Stimulated activated CD8-positive, alpha-beta memory T cell treated with anti-CD3 and anti-CD28 coated beads, Interleukin-4, amount 100 ng/mL, for 4 hours (primary cell): Measurements from ENCODE around the gene EARS2.
"Not testable (repeated sequence)": the region's sequence is repeated elsewhere in the genome, so short reads cannot be mapped to it uniquely, and the experiment has no call there.

ENCODE experiments used
- DNase-seq, 2 donors: peaks; one replicate each; pipeline ENCODE4 v3.0.0-alpha.2; 2020; ENCODE audit warnings: low read depth in 2 of 2, low spot score in 1 of 2

EARS2 gene

GRCh38 chr16:23556881-23557778 is at the start of gene EARS2, which contains the start of gene UBFD1:
Gene EARS2 (minus strand): TSS chr16:23557350. CDS start chr16:23557343, 7 bp downstream.
Gene UBFD1 (plus strand): TSS chr16:23557727. CDS start chr16:23557743, 16 bp downstream.
- peak; percentile 94 to 97 for DNase-seq

DNA sequence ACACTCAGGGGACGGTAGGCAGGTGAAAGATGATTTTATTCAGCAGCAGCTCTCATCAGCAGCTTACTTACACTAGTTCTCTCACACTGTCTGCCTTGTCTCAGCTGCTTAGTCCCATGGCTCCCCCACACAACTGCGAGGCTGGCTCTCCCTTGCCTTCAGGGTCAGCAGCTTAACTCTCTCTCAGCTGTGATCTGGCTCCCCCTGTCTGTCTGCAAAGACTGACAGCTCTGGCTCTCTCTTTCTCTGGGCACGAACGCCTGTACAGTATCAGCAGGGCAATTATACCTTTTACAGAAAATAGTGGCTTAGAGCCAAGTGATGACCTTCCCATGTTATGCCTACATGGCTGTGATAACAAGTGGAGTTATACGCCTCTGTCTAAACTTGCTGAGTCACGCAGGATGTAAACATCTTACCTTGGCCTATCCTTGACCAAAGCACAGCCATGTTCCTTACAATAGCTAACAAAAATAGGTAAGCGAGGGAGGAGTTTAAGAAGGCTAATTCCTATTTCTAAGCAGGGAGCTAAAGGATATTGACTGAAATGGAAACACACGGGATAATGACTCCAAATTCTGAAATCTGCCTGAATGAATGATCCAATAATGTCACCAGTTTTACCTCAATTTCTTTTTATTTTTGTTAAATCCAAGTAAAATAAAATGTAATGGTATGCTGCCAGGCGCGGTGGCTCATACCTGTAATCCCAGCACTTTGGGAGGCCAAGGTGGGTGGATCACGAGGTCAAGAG is 40.0 kb upstream of the EARS2 start:
- no peak for DNase-seq

DNA sequence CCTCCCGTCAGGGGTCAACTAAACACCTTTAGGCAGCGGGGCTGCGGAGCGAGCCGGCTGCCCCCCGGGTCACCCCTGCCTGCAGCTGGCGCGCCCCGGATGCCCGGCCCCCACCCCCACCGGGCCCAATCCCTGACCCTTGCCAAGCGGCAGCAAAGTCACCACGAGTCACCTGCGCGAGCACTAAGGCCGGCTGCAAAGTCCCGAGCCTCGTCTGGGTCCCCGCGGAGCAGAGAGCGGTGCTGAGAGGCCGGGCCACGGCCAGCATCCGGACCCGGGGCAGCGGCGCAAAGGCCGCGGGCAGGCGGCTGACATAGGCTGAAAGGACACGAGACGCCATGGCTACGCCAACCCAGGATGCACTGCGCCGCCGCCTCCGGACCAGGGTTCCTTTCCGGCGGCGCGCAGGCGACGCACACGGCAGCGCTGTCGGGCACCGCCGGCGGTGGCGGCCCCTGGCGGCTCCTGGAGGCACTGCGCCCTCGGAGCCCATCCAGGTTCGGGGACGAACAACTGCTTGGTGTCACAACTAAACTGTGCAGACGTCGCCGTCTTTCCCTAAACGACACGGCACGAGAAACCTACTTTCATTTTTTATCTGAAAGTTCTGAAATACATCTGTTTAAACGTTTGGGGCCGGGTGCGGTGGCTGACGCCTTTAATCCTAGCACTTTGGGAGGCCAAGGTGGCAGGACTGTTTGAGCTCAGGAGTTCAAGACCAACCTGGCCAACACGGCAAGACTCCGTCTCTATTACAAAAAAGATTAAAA is 39.0 kb upstream of the EARS2 start, which contains the start of gene NDUFAB1:
TSS of gene NDUFAB1 (minus strand) at position 366 of the 770 bp plus-strand sequence. CDS start at position 340, 26 bp downstream.
- peak; percentile 80 to 81 for DNase-seq

DNA sequence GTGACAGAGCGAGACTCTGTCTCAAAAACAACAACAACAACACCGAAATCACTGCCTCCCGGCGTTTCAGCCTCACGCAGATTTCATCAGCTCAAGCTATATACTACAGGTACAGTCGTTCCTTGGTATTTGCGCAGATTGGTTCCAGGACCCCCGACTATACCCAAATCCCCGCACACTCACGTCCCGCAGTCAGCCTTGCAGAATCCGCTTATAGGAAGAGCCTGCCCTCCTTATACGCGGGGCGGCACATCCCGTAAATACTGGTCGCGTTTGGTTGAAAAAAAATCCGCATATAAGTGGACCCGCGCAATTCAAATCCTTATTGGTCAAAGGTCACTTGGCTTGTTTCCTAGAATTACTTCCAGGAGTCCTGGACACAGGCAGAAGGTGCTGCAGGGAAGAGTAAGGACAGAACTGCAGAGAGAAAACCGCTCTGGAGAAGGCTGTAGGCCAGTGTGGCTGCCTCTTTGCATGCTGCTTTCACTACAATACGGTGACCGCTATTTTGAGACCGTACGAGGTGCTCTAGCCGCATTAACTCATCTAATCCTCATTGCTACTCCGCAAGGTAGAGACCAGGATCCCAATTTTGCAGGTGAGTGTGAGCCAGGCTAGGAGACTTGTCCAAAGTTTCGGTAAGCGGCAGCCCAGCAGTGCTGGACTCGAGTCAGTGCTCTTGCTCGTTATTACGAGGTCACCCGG is 38.2 kb upstream of the EARS2 start:
- no peak for DNase-seq

GRCh38 chr16:23594186-23594585 is 37.0 kb upstream of the EARS2 start:
- no peak for DNase-seq

GRCh38 chr16:23590181-23590580 is 33.0 kb upstream of the EARS2 start:
- no peak for DNase-seq

DNA sequence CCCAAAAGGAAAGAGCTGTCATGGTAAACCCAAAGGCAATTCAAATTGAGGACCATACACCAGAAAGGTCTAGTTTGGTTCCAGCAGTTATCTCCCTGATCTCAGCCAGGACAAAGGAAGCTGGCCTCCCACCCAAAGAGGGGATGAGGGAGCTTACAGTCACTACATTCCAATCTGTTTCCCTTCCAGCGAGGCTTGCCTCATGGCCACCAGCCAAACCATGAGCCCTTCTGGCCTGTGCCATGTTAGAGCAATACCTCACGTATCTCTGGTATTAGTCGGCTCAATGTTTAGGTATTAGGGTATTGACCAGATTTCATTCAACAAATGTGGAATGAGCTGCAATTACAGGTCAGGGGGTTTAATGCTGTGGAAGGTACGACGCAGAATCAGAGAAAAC is 30.6 kb upstream of the EARS2 start:
- DNase-seq, result no peak

DNA sequence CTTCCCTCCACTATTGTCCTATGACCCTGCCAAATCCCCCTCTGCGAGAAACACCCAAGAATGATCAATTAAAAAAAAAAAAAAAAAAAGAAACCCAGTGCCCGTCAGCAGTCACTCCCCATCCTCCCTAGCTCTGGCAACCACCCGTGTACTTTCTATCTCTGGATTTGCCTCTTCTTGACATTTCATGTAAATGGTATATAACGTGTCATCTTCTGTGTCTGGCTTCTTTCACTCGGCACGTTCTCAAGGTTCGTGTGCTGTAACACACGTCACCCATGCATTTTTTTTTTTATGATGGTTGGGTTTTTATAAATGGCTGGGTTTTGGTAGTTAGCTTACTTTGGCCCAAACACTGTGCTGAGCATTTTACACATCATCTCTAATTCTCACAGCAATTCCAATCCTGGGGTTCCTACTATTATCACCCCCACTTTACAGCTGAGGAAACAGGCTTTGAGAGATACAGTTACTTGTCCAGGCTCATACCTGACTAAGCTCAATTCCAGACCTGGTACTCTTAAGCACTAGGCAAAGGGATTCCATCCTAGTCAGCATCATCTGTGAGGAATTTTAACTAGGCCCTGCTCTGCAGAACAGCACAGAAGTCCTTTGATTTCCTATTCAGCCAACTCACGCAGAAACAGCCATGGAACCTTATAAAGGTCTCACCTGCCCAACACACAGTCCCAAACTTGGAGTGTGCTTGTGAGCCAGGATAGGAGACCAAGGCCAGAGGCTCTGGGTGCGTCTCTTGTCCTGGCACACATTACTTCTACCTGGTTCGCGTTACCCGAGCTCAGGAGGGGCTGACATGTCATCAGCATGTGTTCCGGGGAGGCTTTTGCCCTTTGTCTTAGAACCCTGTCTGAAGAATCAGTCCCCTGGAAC is 27.3 kb upstream of the EARS2 start:
- DNase-seq, result no peak

GRCh38 chr16:23583271-23583670 is 26.1 kb upstream of the EARS2 start:
- not testable (repeated sequence) for DNase-seq

GRCh38 chr16:23581764-23582163 is 24.6 kb upstream of the EARS2 start:
- no peak for DNase-seq

DNA sequence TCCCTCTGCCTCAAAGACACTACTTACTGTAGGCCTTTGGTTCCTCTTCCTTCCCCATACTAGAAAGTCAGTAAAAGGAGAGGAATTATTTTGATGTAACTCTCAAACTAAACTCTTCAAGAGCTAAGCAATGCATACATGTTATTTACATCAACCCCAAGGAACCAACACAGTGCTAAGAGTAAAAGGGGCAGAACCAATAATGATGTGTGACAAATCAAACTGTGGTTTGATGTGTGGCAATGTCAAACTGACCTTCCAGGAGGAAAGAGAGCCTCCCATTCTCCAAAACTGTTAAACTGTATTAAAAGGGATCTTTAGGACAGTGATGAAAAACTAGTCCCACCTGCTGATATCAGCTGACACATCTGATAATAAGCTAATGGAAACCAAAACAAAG is 23.2 kb upstream of the EARS2 start:
- no peak for DNase-seq

- DNase-seq, result no peak
Measured at GRCh38 chr16:23579371-23579770, 22.2 kb upstream of the EARS2 start.

- DNase-seq, result no peak
Measured at GRCh38 chr16:23578101-23578830, 21.1 kb upstream of the EARS2 start.

GRCh38 chr16:23577493-23577892 is 20.3 kb upstream of the EARS2 start:
- DNase-seq, result no peak

DNA sequence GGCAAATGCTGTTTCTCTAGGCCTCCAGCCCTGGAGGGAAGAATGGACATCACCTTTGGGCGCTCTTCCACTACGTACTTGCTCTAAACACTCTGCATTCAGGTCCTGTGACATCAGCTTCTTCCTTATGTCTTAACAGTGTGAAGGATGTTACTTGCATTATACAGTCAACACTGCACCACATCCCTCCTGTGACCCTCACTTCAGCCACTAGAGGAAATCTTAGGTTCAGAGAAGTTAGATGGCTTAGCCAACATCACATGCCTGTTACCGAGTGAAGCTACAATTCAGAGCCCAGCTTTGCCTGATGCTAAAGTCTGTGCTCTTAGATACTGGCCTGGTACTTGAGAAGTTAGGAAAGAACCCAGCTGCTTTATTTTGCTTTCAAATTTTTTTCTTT is 18.7 kb upstream of the EARS2 start:
- no peak for DNase-seq

DNA sequence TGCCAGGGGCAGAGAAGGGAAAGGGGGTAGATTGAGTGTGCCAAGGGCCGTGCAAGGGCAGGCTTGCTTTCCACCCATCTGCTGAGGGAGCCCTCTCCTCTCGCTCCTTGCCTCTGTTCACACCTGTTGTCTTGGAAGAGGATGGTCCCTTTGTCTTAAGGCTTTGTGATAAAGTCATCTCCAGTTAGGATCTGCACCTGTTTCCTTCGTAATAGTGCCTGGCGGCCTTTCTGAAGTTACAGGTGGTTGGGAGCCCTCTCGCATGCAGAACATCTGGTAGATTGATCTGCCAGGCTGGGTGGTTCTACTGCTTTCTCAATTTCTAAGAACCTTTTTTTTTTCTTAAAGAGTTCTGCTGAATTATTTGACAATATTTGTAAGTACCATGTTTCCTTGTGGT is 16.7 kb upstream of the EARS2 start:
- no peak for DNase-seq

DNA sequence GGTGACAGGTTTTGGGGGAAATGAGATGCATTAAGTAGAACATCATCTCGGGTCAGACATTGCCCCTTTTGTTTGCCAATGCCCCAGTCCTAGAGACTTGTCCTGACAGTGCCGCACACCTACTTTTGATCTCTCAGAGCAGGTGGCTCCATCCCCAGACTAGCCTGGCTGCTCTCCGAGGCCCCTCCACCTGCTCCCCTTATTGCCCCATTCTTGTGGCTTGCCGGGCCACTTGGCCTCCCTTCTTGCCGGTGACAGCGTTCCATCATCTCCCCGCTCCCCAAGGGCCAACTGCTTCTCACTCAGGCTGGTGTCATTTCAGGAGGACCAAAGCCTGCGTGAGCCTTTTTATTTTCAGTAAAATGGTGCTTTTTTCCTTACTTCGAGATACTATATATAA is 15.2 kb upstream of the EARS2 start:
- DNase-seq, result no peak

- no peak for DNase-seq
Measured at GRCh38 chr16:23571895-23572294, 14.7 kb upstream of the EARS2 start.
